HG02884 (cell line): ENCODE results near the gene NPC1.

Experiments used
- ATAC-seq: cut with Tn5 transposase; IDR thresholded peaks from one replicate; pipeline ENCODE4 v1.9.1; 2021; ENCODE audit warnings: mild to moderate bottlenecking, moderate library complexity; ENCODE audit not compliant: unreplicated experiment

The NPC1 gene

DNA sequence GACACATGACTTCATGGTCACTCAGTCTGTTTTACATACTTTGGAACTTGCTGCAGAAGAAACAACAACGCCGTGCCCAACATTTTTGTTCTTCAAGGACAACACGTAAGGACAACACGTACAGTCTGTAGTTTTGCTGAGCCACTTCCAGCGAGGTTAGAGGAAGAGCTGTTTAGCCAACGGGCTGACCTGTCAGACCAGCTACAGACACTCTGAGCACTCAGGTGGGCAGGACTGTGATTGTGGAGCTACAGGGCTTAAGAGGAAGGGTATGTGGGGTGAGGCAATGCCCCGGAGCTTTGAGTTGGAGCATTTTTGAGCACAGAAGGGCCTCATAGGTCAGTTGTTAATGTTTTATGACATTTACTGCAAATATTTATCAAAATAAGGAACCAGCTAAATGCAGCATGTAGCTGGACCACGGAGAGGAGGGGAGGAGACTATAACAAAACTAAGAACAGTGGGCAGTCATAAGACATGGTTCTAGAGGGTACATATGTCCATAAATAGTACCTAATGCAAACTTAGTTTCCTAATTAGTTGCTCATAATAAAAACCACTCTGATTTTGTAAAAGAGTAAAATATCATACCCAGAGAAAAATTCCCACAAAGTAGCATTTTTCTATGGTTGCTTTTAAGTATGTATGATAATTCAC lies 26.3 kb upstream of the NPC1 start:
- ATAC-seq, result no peak

DNA sequence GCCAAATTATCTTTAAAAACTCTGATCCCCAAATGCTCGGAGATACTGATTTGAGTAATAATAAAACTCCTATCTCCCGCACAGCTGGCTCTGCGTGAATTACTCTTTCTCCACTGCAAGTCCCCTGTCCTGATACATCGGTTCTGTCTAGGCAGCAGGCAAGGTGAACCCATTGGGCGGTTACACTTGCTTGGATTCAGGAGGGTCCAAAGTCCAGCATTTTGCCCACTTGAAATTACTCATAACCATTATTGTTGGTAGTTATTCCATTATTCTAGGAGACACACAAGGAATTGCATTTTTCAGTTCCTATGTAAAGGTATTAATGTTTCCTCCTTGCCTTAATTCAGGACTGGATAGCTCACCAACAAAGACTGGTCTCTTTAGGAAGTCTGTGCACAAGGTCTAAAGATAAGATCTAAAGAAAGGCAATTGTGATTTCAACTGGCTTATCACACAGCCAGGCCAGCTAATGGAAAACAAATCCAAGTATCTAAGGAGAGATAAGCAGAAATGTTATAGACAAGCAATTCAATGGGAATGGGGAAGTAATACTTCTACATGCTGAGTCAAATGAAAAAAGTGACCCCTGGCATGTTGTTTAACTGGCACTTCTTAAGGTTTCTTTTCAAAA lies 23.2 kb upstream of the NPC1 start:
- no peak for ATAC-seq

GRCh38 chr18:23608211-23608610 lies 21.9 kb upstream of the NPC1 start:
- no peak for ATAC-seq

DNA sequence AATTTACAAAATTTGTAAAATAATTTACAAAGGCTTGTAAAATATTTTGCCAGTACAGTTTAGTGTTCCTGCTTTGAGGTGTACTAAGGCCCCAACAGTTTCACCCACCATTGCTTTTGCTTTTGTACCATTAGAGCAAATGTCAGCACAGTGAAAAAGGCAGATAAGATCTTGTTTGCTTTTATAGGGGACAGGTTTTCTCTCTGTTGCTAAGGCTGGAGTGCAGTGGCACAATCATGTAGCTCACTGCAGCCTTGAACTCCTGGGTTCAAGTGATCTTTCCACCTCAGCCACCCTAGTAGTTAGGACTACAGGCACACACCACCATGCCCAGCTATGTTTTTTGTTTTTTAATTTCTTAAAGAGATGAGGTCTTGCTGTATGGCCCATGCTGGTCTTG lies 19.6 kb upstream of the NPC1 start:
- ATAC-seq, result no peak

DNA sequence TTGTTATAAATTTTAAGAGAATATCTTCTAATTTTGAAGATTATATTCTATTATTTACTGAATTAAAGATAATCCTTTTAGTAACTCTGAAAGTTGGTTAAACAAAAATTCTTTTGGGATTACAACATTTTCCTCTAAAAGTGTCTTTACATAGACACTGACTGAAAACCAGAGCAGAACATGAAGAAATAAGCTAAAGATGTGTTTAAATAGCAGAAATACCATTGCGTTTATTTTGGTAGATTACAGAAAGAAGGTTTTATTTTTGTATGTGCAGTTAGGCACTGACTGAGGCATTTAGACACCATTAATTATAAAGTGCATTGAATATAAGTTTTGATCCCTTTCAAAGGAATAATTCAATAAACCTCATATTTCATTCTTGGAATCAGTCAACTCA lies 13.5 kb upstream of the NPC1 start:
- no peak for ATAC-seq

GRCh38 chr18:23596183-23596582 lies 9.9 kb upstream of the NPC1 start:
- ATAC-seq, result no peak

DNA sequence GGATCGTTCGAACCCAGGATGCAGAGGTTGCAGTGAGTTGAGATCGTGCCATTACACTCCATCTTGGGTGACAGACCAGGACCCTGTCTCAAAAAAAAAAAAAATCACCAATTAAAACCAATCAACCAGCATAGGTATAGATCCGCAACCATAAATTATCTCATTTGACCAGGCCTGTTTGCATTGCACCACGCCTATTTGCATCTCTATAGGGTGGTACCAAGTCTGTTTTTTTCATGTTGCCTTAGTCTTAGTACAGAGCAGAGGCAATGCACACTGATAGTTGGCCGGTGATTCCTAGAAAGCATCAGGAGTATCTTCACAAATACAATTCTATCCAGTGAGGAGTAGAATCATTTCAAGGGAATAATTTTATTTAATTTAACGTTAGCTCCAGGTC lies 9.3 kb upstream of the NPC1 start:
- ATAC-seq, result no peak

GRCh38 chr18:23593720-23594119 lies 7.4 kb upstream of the NPC1 start:
- ATAC-seq, result no peak

DNA sequence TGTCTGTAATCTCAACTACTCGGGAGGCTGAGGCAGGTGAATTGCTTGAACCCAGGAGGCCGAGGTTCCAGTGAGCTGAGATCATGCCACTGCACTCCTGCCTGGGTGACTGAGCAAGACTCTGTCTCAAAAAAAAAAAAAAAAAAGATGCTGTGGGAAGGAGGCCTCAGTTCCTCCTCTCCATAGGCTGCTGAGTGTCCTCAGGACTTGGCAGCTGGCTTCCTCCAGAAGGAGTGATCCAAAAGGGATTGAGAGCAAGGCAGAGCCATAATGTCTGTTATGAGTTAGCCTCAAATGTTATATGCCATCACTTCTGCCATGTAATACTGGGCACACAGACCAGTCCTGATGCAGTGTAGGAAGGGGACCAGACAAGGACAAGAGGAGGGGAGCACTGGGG lies 6.6 kb upstream of the NPC1 start:
- ATAC-seq, result no peak

DNA sequence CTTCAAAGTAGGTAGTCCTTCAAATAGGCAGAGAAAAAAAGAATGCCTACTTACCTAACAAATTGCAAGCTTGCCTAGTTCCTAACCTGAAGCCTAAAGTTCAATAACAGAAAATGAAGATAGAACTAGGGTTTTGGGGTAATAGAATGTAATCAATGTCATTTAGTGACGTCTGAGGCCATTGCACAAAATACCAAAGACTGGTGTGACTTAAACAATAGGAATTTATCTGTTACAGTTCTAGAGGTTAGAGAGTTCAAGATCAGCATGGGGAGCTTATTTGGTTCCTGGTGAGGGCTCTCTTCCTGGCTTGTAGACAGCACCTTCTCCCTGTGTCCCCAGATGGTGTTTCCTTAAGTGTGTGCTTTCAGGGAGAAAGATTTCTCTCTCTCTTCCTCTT lies 4.7 kb upstream of the NPC1 start:
- ATAC-seq, result no peak

DNA sequence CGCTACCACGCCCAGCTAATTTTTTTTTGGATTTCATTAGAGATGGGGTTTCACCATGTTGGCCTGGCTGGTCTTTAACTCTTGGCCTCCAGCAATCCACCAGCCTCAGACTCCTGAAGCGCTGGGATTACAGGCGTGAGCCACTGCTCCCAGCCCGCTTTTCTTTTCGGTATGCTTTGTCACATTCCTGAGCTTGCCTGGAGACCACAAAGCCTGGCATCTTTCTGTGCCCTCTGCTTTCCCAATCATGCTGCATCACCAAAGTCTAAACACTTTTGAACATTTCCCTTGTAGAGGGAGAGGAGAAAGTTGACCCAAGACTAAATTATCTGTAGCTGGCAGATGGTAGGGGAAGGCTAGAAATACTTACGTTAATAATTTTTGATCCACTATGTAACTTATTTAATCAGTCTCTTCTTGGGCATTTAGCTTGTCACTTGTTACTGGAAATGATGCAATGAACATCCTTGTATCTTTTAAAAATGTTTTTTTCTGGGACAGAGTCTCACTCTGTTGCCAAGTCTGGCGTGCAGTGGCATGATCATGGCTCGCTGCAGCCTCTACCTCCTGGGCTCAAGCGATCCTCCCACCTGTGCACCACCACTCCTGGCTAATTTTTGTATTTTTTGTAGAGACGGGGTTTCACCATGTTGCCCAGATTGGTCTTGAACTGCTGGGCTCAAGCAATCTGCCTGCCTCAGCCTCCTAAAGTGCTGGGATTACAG lies 2.7 kb upstream of the NPC1 start:
- ATAC-seq, result no peak

- no peak for ATAC-seq
These were observed 925 bp upstream of the NPC1 start for GRCh38 chr18:23587220-23587642.

- peak; percentile 20 for ATAC-seq
These were observed 433 bp downstream of the NPC1 start for GRCh38 chr18:23585897-23586248.

DNA sequence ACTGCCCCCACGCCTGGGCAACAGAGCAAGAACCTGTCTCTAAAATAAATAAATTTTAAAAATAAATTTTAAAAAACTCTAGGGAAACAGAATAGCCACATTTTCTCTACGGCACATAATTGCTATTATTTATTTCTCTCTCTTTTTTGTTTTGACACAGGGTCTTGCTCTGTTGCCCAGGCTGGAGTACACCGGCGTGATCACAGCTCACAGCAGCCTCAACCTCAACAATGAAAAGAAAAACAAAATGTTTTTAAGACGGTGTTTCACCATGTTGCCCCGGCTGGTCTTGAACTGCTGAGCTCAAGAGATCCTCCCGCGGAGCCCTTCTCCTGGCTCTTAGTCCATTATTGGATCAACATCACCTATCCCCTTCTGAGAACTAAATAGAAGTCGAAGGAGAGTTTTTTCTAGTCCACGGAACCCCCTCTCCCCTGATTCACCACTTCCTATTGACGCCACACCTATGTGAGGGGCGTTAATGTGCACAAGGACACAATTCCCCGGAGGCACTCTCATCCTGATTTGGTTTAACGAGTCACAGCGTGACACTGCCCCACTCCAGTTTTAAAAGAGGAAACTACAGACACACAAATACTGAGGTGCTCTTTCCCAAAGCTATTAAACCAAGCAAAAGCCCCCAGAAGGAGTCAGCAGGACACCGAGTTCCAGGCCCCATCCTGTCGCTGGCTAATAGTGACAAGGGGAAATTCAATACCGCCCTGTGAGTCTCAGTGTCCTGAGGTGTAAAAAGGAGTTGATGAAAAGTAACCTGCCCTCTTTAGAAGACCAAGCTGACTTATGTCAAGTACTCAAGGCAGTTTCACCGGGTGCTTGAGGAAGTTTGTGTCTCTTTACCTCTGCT lies 1.1 kb downstream of the NPC1 start:
- no peak for ATAC-seq

- no peak for ATAC-seq
These were observed 2.0 kb downstream of the NPC1 start for GRCh38 chr18:23584019-23584983.

DNA sequence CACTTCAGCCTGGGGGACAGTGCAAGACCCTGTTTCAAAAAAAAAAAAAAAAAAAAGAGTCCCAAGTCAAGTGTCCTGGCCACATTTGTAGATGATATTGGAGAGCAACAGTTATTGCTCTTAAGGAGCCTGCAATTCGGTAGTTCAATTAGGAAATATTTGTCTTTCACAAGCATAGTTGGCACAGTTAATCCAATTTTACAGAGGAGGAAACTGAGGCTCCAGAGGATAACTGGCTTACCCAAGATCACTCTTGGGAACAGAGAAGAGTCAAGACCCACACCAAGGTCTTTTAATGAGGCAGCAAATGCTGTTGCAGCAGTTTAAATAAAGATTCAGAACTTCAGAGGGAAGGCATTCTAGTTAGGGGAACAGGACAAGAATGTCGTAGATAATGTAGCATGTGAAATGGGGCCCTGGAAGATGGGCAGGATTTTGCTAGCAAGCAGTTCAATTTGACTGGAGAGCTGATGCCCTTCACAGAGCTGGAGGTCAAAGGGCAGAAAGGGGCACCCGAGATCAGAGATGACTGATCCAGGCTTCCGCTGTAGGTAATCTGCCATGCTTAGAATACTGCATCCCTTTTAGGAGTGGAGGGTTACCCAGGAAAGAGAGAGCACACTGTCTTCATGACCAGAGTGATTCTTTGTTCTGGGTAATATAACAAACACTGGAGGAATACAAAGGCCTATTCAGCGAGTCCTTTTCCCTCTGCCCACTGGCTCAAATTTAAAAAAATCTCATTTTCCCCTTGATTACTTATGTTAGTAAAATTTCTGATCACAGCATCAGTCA lies 3.0 kb downstream of the NPC1 start:
- no peak for ATAC-seq

GRCh38 chr18:23580677-23581367 lies 5.5 kb downstream of the NPC1 start:
- no peak for ATAC-seq

DNA sequence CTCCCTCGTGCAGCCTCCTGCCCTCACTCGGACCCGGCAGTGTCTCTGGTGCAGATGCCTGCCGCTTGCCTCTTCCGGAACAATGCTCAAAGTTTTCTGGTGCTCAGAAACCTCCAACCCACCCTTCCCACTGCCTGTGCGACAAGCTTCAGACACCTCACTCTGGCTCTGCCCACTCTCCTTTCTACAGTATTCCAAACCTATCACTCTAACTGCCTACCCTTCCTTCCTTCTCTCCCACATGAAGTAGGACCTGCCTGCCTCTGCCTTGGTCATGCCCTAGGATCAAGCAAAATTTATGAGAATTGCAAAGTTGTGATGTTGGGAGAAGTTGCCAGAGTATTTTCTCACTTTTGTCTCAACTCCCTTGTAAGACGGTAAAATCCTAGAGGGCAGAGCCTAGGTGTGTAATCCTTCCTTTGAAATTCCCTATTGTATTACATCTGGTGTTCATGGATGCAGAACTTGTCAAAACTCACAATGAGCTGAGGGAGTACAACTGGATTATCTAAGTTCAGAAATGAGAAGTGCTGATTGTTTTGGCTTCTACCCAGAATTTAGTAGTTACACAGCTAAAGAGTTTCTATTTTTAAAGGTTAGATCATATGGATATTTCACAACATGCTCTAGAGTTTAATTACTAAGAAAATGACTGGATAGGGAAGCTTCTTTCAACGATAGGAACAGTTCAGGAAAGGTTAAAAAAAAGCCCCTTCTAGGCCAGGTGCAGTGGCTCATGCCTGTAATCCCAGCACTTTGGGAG lies 7.2 kb downstream of the NPC1 start:
- ATAC-seq, result no peak
